ENCODE data around the gene LACRT. TPM values are rescaled to one million over a fixed set of nuclear protein-coding genes. Genes with fewer than 3 reads are reported as not detected.

The LACRT gene
- total and polyA plus RNA-seq, 9 of the 15 experiments (the other 6 are each of a cell fraction or from before 2014, with no cell fraction given): not detected

DNA sequence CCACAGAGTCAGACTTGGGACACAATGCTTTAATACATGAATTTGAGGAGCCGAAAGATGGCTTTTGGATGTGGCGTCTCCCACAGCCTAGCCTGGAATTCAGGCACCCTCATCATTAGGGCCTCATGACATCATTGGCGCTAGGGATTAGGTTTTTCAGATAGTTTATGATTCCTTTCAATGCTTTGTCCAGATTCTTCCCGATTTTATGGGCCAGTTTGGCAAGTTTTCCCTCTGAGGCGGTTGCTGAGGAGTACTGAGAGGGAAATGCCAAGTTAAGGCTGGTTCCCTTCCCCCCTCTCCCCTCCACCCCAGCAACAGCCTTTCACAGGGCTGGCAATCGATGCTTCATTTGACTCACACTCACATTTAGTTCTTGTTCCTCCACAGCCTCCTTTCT, 26.5 kb downstream of the LACRT start (continued):
- no peak for TF ChIP-seq SIX5 (IDR thresholded peaks at IDR 0.05; ENCODE audit: borderline replicate concordance in 1 of 2, insufficient read depth in 1 of 2, low read depth in 1 of 2, low read length in 2 of 2)
- TF ChIP-seq, protein P1, sequence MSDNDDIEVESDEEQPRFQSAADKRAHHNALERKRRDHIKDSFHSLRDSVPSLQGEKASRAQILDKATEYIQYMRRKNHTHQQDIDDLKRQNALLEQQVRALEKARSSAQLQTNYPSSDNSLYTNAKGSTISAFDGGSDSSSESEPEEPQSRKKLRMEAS (CRISPR knock-in tag; IDR thresholded peaks at IDR 0.05): no peak

DNA sequence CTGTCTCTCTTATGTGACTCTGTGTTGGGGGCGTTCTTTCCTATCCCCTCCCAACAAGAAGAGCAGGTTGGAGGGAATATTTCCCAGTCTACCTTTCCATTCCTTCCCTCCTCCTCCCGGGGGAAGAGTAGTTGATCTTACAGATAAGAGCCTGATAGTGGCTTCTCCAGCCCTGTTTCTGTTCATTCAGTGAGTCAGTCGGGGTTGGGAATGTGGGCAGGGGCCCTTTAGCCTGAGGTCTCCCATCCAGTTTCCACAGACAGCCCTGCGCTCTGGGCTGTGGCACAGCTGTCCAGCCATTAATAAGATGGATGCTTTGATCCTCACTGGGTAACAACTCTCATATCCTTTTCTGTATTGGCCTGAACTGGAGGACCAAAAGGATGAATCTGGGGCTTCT, 28.1 kb downstream of the LACRT start:
- CTCF ChIA-PET (ENCODE audit: low intra/inter-chr PET ratio): no interaction called here
- DNase-seq (ENCODE audit: extremely low read depth in 1 of 4, low spot score in 3 of 4): no peak
- Histone ChIP-seq H4K20me1 (replicated peaks; ENCODE audit: control insufficient read depth, insufficient read depth, low read length) (no peaks in the 10 kb centered on the region; the same call in 1 of the 2 replicates), H3K27me3 (ENCODE audit: control insufficient read depth in 2 of 2, insufficient read depth in 2 of 2, low read length in 2 of 2) (peaks cover 0 to 16% of the 10 kb centered on the region in 2 experiments; a peak in 3 of 5 replicates), H3K9me3 (replicated peaks; ENCODE audit: control insufficient read depth, insufficient read depth, low read depth, low read length) (no peaks in the 10 kb centered on the region), H3K4me3 (no peak overlapping the region), H3K79me2 (ENCODE audit: control insufficient read depth, insufficient read depth, low read length) (no peaks in the 10 kb centered on the region), H2AFZ (ENCODE audit: low read depth, low read length) (no peak overlapping the region), H3K9me1 (ENCODE audit: control insufficient read depth, insufficient read depth, low read length) (no peaks in the 10 kb centered on the region), H3K4me1 (replicated peaks in 1 of 2; ENCODE audit: control insufficient read depth in 2 of 2, insufficient read depth in 2 of 2, low read length in 2 of 2) (no peaks in the 10 kb centered on the region), H3K4me2 (ENCODE audit: insufficient read depth, low read length) (no peak overlapping the region), H3K27ac (ENCODE audit: extremely low read depth, low read depth, low read length) (no peak overlapping the region), H3K9ac (ENCODE audit: insufficient read depth in 1 of 2, low read depth in 2 of 2, low read length in 2 of 2) (no peak overlapping the region), H3K36me3 (ENCODE audit: control insufficient read depth, insufficient read depth, low read length) (no peaks in the 10 kb centered on the region)
- in situ Hi-C loops (cut with MboI) (no loop called here), intact Hi-C loops (cut with micrococcal nuclease) (loop anchor here (10.0 kb wide), 1 partner anchor 348 kb away; no protein-coding TSS in a partner anchor)
- ATAC-seq: no peak
- BruUV-seq (replicated peaks): no TSS peak
- FAIRE-seq: no peak
- POLR2A ChIA-PET: interaction anchor here (0.6 kb wide), 1 partner anchor 52 kb away, joined by 3 read pairs; no protein-coding TSS in a partner anchor
- 0% methylated on average over 3 of the region's 4 CpGs for WGBS (ENCODE audit: insufficient coverage, low coverage, missing lambda C conversion rate)
- TF ChIP-seq MECOM (CRISPR knock-in tag; IDR thresholded peaks at IDR 0.05) (no peak), HMG20B (CRISPR knock-in tag; IDR thresholded peaks at IDR 0.05) (no peak), ZNF354B (CRISPR knock-in tag; IDR thresholded peaks at IDR 0.05) (no peak), PYGO2 (tag; IDR thresholded peaks at IDR 0.05) (no peak), ZNF124 (CRISPR knock-in tag; IDR thresholded peaks at IDR 0.05) (no peak), ARHGAP35 (IDR thresholded peaks at IDR 0.05; ENCODE audit: partially characterized antibody) (no peak), ZNF347 (CRISPR knock-in tag; IDR thresholded peaks at IDR 0.05; ENCODE audit: low read depth) (no peak), FOXJ2 (tag; IDR thresholded peaks at IDR 0.05) (no peak), CXXC5 (CRISPR knock-in tag; IDR thresholded peaks at IDR 0.05) (no peak)
- TF ChIP-seq, protein P2, sequence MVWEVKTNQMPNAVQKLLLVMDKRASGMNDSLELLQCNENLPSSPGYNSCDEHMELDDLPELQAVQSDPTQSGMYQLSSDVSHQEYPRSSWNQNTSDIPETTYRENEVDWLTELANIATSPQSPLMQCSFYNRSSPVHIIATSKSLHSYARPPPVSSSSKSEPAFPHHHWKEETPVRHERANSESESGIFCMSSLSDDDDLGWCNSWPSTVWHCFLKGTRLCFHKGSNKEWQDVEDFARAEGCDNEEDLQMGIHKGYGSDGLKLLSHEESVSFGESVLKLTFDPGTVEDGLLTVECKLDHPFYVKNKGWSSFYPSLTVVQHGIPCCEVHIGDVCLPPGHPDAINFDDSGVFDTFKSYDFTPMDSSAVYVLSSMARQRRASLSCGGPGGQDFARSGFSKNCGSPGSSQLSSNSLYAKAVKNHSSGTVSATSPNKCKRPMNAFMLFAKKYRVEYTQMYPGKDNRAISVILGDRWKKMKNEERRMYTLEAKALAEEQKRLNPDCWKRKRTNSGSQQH (CRISPR knock-in tag; IDR thresholded peaks at IDR 0.05): no peak
- TF ChIP-seq, protein P3, sequence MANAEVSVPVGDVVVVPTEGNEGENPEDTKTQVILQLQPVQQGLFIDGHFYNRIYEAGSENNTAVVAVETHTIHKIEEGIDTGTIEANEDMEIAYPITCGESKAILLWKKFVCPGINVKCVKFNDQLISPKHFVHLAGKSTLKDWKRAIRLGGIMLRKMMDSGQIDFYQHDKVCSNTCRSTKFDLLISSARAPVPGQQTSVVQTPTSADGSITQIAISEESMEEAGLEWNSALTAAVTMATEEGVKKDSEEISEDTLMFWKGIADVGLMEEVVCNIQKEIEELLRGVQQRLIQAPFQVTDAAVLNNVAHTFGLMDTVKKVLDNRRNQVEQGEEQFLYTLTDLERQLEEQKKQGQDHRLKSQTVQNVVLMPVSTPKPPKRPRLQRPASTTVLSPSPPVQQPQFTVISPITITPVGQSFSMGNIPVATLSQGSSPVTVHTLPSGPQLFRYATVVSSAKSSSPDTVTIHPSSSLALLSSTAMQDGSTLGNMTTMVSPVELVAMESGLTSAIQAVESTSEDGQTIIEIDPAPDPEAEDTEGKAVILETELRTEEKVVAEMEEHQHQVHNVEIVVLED (CRISPR knock-in tag; IDR thresholded peaks at IDR 0.05): no peak
- TF ChIP-seq, protein P4, sequence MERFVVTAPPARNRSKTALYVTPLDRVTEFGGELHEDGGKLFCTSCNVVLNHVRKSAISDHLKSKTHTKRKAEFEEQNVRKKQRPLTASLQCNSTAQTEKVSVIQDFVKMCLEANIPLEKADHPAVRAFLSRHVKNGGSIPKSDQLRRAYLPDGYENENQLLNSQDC (CRISPR knock-in tag; IDR thresholded peaks at IDR 0.05): no peak
- TF ChIP-seq, protein P5, sequence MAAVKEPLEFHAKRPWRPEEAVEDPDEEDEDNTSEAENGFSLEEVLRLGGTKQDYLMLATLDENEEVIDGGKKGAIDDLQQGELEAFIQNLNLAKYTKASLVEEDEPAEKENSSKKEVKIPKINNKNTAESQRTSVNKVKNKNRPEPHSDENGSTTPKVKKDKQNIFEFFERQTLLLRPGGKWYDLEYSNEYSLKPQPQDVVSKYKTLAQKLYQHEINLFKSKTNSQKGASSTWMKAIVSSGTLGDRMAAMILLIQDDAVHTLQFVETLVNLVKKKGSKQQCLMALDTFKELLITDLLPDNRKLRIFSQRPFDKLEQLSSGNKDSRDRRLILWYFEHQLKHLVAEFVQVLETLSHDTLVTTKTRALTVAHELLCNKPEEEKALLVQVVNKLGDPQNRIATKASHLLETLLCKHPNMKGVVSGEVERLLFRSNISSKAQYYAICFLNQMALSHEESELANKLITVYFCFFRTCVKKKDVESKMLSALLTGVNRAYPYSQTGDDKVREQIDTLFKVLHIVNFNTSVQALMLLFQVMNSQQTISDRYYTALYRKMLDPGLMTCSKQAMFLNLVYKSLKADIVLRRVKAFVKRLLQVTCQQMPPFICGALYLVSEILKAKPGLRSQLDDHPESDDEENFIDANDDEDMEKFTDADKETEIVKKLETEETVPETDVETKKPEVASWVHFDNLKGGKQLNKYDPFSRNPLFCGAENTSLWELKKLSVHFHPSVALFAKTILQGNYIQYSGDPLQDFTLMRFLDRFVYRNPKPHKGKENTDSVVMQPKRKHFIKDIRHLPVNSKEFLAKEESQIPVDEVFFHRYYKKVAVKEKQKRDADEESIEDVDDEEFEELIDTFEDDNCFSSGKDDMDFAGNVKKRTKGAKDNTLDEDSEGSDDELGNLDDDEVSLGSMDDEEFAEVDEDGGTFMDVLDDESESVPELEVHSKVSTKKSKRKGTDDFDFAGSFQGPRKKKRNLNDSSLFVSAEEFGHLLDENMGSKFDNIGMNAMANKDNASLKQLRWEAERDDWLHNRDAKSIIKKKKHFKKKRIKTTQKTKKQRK (IDR thresholded peaks at IDR 0.05; ENCODE audit: borderline replicate concordance, low read depth, low read length): no peak

Data from K562 (cell line).